ENCODE data around the gene ARL17A.
"Not testable (repeated sequence)": the region's sequence is repeated elsewhere in the genome, so short reads cannot be mapped to it uniquely, and the experiment has no call there.

Gene ARL17A

DNA sequence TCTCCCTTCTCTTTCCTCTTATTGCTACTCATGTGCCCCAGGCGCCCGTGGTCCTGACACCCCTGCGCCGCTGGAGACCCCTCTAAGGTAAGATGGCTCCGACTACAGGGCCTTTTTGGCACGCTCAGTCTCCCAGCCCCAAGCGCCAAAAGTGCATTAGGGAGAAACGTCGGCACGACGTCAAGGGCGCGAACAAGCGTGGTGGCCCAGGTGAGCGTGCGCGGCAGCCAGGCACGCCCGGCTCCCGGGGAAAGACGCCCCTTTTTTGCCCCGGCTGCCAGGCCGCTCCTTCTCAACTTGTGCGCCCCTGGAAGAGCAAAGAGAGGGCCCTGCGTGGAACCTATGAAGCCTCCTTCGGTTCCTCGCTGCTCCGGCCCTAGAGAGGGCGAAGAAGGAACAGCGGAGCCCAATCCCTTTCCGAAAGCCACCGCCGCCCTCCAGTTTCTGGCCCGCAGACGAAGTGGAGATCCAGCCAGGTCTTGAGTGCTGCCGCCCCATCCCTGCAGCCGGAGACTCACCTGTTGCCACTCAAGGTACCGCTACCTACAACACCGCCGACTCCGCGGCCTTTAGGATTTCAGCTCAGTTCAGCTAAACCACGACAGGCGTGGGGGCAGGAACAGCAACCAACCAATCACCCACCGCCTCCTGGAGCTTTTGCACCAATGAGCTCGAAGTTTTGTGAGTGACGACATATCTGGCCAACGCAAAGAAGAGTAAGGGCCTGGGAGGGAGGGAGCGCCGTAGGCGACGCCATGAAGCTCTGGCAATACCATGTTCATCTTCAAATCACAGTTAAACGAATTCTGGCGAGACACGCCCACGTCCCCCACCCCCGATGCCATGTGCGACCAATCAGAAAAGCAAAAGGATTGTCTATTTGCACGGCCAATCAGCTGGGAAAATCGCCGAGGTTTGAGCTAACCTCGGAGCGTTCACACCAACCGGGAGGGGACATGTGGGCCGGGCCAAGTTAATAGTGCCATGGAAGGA, at the start of gene ARL17A:
Gene ARL17A, minus strand, starts transcription at position 609 of the 993 bp plus-strand sequence. CDS start 3,369 bp downstream, outside the sequence.
- DNase-seq = not testable (repeated sequence)

DNA sequence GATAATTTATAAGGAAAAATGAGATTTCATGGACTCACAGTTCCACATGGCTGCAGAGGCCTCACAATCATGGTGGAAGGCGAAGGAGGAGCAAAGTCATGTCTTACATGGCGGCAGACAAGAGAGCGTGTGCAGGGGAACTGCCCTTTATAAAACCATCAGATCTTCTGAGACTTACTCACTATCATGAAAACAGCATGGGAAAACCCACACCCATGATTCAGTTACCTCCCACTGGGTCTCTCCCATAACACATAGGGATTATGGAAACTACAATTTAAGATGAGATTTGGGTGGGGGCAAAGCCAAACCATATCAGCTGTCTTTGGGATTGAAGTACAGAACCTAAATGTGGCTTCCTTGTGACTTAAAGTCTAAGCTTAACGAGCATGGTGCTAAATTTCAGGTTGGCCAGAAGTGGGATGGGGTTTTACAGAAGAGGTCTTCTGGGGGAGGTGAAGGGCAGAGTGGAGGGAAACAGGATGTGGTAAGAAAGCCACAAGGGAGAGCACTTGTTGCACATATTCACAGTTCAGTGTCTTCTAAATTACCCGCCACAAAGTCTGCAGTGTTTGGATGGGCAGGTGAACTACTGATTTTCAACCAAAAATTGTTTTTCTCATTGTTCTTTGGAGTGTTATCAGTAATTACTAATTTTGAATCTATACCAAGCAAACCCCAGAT, 49.4 kb upstream of the ARL17A start:
- not testable (repeated sequence) for DNase-seq

DNA sequence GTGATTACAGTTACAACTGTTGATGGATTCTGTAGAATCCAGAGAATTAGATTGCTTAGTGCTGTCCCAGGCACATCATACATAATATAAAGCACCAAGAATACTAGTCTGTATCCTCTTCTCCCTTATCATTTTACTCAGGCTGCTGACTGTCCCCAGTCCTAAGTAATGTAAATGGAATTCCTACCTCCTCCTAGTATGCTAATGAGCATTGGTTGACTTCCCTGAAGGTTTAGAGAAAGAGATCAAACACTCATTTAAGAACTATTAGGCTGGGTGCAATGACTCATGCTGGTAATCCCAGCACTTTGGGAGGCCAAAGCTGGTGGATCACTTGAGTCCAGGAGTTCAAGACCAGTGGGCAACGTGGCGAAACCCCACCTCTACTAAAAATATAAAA, 48.0 kb upstream of the ARL17A start:
- DNase-seq = not testable (repeated sequence)

DNA sequence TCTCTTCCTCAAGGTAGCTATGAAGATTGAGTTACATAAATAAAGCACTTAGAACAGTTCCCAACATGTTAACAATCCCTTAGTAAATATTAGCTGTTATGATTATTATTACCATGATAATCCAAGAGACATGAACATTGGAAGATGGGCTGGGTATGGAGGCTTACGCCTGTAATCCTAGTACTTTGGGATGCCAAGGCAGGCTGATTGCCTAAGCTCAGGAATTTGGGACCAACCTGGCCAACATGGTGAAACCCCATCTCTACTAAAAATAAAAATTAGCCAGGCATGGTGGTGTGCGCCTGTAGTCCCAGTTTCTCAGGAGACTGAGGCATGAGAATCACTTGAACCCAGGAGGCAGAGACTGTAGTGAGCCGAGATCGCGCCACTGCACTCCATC, 45.2 kb upstream of the ARL17A start:
- DNase-seq = not testable (repeated sequence)

DNA sequence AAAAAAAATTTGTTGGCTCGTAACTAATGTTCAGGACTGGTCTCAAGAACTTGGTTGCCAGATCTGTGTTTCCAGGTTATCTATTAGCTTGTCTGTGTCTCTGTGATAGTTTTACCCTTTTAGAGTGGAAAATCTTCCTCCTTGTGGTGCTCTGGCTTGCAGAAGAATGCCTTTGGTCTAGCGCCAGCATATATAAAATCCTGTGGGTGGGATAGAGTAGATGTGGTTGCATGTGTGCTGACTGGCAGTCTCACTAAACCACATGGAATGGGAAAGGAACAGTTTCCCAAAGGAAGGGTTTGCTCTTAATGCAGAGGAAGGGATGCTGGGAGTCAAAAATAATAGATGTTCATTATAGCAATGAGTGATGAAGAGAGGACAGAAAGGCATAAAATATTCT, 44.3 kb upstream of the ARL17A start:
- not testable (repeated sequence) for DNase-seq

DNA sequence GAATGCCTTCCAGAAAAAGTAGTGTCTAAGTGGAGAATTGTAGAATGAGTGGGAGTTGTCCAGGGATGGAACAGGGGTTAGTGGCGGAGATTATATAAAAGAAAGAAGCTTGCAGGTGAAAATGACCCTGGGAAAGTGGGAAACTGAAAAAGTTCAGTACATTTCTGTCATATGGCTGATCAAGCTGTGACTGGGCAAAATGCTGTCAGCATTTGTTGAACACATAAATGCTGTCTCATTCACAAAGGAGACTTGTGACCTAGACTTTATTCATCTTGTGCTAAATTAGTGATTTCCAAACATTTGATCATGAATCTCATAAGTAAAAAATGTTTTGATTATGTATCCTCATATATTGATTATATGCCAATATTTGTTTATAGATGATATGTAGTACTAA, 39.5 kb upstream of the ARL17A start:
- not testable (repeated sequence) for DNase-seq

DNA sequence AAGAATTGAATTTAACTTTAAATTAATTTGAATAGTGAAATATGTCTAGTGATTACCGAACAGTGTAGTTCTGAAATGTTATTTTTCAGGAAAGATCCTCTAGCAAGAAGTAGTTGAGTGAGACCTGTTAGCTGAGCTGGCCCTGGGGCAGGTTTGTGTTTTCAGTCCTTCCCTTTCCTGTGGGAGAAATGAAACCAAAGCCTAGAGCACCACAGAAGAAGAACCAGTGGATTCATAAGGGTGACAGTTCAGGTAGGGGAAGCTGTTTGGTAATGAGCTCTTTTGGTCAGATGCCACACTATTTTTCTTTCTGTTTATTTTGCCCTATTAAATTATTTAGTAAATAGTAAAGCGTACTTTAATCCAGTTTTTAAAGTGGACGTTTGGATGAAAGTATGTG, 37.6 kb upstream of the ARL17A start:
- DNase-seq = not testable (repeated sequence)

DNA sequence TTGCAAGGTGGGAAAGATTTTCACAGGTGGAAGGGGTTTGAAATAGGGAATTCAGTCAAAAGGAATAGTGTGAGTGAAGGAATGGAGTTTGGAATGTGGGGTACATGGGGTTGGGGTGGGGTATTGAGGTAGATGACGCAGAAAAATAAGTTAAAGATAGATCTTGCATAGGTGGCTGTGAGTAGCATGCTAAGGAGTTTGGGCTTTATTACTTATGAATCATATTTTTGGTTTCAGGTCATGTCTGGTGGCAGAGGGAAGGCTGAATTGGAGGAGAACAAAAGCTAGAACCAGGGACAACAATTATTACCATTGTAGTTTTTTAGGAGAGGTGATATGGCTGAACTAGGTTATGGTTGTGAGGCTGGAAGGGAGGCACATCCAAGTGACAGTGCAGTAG, 34.4 kb upstream of the ARL17A start:
- not testable (repeated sequence) for DNase-seq

DNA sequence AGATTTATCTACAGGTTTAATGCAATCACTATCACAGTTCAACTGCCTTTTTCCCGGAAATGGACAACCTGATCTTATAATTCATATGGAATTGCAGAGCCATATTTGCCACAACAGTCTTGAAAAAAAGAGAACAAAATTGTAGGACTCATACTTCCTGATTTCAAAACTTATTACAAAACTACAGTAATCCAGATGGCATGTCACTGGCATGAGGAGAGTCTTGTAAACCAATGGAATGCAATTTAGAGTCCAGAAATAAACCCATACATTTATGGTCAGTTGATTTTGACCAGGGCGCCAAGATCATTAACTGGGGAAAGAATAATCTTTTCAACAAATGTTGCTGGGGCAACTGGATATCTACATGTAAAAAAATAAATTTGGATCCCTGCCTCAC, 31.8 kb upstream of the ARL17A start:
- DNase-seq = not testable (repeated sequence)

DNA sequence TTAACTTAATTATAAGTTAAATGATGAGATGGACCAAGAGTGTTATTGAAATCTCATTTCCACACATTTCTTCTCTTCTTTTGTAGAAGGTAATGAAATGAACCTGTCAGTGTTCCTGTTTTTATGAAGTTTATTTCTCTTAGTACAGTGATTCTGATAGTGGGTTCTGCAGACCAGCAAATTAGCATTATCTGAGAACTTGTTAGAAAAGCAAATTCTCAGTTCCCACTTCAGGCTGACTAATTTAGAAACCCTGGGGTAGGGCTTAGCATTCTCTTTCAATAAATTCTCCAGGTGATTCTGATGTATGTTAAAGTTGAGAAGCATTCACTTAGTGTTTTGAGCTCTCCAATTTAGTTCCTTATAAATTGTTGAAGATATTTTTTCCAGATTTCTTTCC, 23.6 kb upstream of the ARL17A start:
- DNase-seq = not testable (repeated sequence)

DNA sequence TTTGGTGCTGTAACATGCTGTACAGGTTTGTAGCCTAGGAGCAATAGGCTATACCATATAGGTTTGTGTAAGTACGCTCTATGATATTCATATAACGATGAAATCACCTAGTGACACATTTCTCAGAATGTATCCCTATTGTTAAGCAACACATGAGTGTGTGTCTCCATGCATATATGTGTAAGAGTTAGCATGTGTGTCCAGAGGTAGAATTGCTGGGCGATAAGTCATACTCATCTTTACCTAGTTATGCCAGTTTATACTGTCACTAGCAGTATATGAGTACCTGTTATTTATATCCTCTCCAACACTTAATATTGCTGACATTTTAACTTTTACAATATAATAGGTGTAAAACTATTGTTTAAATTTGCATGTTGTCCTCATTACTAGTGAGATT, 21.3 kb upstream of the ARL17A start:
- not testable (repeated sequence) for DNase-seq

DNA sequence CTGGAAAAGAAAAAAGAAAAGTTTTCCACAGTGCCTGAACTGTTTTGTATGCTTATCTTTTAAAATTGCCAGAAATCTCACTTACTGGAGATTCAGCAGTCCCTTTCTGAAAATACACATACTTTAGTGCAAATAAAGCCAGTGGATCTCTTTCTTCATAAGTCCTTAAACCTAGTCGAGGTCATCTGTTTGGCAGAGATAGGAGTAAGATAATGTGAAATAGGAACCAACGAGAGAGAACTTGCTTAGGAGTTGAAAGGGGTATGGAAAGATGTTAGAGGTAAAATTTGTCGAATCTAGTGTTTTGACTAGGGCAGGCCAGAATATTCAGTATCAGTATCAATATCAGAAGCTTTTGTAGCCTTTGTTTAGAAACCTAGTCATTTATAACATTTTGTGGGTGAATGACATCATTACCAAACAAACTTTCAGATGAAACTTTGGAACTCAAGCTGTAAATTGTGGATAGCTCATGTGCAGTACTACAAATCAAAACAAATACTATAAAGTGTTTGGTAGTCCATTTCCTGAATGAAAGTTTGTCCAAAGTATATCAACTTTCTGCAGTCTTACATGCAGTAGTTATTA, 18.9 kb upstream of the ARL17A start:
- not testable (repeated sequence) for DNase-seq

DNA sequence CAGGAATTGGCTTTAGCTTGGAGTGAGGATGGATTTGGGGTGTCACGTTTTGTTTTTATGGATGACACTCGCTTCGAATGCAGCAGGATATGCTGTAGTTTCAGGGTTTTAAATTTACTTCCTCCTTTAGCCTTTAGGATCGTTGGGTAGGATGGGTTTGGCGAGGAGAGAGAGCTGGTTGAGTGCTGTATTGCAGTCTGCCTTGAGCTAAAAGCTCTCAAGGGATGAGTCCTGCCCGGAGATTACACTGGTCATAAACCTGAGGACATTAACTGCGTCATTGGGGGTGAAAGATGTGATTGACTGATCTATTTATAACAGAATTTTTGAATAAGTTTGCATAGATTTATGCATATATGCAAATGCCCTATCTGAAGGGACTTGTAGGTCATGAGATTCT, 11.8 kb upstream of the ARL17A start:
- not testable (repeated sequence) for DNase-seq

DNA sequence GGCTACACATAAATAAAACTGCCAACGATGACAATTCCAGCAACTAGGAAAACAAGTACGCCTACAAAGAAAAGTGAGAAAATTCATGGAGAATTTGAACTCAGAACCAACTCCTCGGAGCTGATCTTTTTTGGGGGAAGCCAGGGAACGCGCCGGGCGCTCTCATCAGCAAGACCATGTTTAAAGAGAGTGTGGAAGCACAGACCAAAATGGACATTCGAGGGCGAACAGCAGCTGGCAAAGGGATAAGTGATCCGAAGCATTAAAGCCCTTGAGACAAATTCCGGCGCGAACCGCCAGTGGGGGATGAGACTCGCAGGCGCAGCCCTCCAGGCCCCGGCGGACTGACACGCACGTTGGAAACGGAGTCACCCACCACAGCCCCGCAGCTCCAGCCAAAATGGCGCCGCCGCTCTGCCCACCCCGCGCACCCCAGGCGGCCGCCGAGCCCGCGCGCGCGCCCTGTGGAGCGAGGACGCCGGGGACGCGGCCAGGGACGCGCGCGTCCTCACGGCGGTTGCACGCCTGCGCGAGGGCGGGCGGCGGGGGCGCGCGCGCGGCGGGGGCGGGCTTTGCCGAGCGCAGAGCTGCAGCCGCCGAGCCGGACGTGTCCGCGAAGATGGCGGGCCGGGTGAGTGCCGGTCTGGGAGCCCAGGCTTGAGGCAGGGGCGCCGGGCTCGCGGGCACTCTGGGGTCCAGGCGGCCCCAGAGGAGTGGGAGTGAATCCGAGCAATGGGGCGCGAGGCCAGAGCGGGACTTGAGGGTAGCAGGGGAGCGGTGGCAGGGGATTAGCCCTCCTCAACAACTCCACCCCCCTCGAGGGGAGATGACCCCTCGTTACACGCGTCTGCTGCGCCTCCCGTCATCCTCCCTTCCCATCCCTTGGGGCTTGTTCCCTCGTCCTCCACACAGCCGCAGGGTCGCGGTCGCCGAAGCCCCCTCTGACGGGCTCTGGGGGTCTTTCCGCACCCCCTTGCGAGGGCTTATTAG, 11.0 kb upstream of the ARL17A start, which contains the start of gene NSF:
Gene NSF, plus strand, starts transcription at position 513 of the 990 bp plus-strand sequence. Its CDS starts 107 bp downstream, at position 620.
- not testable (repeated sequence) for DNase-seq

DNA sequence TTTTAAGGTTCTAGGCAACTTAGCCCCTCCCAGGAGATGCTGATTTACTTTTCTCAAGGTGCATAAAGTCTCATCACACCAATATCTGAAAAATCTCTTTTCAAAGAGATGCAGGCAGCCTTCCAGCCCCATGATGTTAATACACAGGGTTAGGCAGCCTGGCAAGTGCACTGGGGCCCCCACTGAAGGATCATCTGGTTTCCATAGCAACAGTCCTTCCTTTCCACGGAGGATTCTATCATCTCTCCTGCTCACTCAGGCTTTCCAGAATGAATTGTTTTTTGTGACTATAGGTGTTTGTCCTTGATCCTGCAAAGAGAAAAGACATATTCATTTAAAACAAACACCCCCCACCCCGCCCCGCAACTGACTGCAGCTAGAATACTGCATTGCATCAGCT, 6.0 kb upstream of the ARL17A start:
- DNase-seq = not testable (repeated sequence)

DNA sequence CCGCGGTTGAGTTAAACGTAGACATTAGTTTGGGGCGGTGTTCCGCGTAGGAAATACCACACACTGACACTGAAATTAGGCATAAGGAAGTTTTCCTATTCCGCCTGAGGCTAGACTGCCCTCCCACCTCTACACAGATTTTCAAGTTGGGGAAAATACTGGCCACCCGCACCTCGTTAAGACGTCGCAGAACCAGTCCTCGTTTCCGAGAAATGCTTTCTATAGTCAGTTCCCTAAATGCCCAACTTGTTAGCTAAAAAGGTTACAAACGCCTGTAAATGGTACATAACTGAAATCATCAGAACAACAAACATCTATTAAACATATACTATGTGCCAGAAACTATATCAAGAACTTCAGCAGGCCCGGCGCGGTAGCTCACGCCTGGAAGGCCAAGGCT, 591 bp upstream of the ARL17A start:
- not testable (repeated sequence) for DNase-seq

DNA sequence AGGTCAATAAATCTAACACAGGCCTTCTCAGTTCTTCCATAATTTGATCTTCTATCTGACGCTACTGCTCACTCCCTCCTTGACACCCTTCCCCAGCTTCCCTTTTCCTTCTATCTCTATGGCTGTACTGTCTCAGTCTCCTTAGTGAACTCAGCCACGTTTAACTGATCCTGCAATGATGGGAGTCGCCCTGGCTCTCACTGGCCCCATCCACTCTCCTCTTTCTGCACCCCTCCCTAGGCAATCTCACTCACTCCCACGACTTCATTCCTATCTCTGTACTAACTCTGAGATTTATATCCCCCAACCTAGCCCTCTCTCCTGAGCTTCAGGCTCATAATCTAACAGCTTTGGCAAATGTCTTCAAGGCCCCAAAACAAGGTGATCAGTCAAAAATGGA, 7.7 kb downstream of the ARL17A start:
- DNase-seq = not testable (repeated sequence)

DNA sequence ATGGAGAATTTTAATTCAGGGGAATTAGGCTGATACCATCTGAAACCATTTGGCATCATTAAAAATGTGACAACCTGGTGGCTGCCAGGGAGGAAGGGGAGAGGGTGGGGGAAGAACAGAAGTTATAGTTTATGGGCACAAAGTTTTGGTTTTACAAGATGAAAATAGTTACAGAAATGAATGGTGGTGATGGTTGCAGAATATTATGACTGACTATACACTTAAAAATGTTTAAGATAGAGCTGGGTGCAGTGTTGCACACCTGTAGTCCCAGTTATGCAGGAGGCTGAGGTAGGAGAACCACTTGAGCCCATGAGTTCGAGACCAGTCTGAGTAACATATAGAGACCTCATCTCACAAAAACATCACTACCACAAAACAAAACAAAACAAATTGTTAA, 12.5 kb downstream of the ARL17A start:
- not testable (repeated sequence) for DNase-seq

DNA sequence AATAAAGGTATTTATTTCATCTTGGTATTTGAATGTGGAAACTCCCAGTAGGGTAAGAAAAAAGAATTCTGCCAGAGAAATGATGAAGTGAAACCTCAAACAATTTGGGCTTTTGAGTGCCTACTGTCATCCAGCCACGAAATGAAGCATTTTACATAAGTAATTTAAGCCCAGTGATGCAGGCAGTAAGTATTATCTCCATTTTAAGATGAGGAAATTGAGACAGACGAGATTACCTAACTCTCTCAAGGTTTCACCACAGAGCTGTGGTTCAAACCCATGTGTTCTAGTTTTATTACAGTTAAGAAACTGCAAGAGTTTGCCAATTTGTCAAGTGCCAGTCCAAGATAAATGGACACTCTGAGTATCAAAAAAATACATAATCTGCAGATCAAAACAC, 13.2 kb downstream of the ARL17A start:
- DNase-seq = not testable (repeated sequence)

DNA sequence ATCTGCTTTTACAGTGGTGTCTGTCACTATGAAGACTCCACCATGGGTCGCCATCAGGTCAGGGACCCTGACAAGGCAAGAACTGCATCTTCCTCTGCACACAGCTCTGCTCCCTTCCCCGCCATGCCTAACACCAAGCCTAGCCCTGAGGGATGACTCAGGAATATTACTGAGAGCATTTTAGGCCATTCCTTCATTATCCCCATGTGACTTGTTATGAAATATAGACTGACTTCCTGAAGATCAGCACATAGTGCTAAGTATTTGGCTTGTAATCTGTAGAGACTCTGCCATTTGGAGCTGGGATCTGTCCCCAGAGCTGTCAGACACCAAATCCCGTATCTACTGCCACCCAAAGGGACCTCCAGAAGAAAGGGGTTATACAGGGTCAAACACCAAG, 19.4 kb downstream of the ARL17A start:
- DNase-seq = not testable (repeated sequence)

DNA sequence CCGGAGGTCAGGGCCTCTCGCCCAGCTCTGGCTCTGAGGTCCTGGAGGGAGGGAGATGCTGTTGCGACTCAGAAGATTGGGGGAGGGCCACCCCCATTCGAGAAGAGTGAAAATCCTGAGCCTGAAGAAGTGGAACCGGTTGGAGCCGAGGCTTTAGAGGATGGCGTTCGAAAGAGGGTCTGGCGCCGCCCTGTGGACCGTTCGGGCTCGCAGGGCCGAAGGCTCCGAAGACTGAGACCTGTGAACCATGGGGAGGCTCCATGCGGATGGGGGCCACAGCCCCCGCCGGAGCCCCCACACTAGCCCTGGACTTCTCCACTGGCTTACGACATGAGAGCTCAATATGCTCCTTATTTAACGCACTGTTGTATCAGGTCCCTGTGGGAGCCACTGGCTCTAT, 20.3 kb downstream of the ARL17A start:
- DNase-seq = not testable (repeated sequence)

DNA sequence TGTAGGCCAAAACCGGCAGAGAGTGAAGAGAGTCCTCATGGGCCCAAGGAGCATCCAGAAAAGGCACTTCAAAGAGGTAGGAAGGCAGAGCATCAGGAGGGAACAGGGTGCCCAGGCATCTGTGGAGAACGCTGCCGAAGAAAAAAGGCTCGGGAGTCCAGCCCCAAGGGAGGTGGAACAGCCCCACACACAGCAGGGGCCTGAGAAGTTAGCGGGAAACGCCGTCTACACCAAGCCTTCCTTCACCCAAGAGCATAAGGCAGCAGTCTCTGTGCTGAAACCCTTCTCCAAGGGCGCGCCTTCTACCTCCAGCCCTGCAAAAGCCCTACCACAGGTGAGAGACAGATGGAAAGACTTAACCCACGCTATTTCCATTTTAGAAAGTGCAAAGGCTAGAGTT, 30.9 kb downstream of the ARL17A start:
- not testable (repeated sequence) for DNase-seq
